Measurements from ENCODE around the gene ALG12. TPM values are rescaled to one million over a fixed set of nuclear protein-coding genes. Genes with fewer than 3 reads are reported as not detected.

Gene ALG12
- total and polyA plus RNA-seq, 2 of the 4 experiments (the other 2 are of a cell fraction), result 7.2 to 10.9 TPM

- Histone ChIP-seq H3K23ac (ENCODE audit: low read depth, low read length) (0 out of 2 replicates have a peak overlapping the region, but pooled peaks have one; percentile 59), H2BK20ac (ENCODE audit: low read depth, low read length) (0 out of 2 replicates have a peak overlapping the region, but pooled peaks have one; percentile 14), H3K27me3 (ENCODE audit: control insufficient read depth, insufficient read depth, low read length) (no peaks in the 10 kb centered on the region), H3K14ac (replicated peaks; ENCODE audit: low read depth, low read length) (peak overlapping the region; percentile 94), H3K18ac (ENCODE audit: low read depth, low read length) (peak overlapping the region; percentile 84; the same call in 1 of the 2 replicates), H4K91ac (ENCODE audit: insufficient read depth, low read depth, low read length) (peak overlapping the region; percentile 85), H4K5ac (ENCODE audit: low read depth, low read length) (peak overlapping the region; percentile 82), H4K8ac (ENCODE audit: low read depth in 2 of 2, low read length in 2 of 2) (peak overlapping the region; percentile 95 to 96), H4K20me1 (ENCODE audit: insufficient read depth, low read length) (no peaks in the 10 kb centered on the region), H3K36me3 (ENCODE audit: control insufficient read depth, insufficient read depth, low read length) (no peaks in the 10 kb centered on the region), H3K4me3 (ENCODE audit: insufficient read depth, low read depth, low read length) (peak overlapping the region; percentile 30), H2AK5ac (ENCODE audit: low read depth, low read length) (peak overlapping the region; percentile 95), H2AFZ (replicated peaks; ENCODE audit: low read length, poor library complexity) (peak overlapping the region; percentile 40), H3K56ac (ENCODE audit: extremely low read depth, insufficient read depth, low read length) (0 out of 2 replicates have a peak overlapping the region, but pooled peaks have one; percentile 1), H2BK120ac (ENCODE audit: low read depth, low read length) (peak overlapping the region; percentile 91), H3K79me1 (ENCODE audit: low read depth in 1 of 2, low read length in 2 of 2) (peaks cover 0 to 3% of the 10 kb centered on the region in 2 experiments; a peak in 1 of 4 replicates), H2AK9ac (replicated peaks; ENCODE audit: low read depth, low read length, poor library complexity) (peak overlapping the region; percentile 99), H3K4me2 (ENCODE audit: low read depth, low read length) (peak overlapping the region; percentile 51), H3K9me1 (ENCODE audit: insufficient read depth, low read length) (no peaks in the 10 kb centered on the region), H3K9me3 (ENCODE audit: control insufficient read depth, insufficient read depth, low read length) (no peaks in the 10 kb centered on the region), H2BK15ac (ENCODE audit: low read depth, low read length) (no peak overlapping the region), H3K4ac (ENCODE audit: low read depth, low read length) (peak overlapping the region; percentile 94), H3K9ac (ENCODE audit: low read depth, low read length) (peak overlapping the region; percentile 72), H2BK5ac (ENCODE audit: low read depth, low read length, poor library complexity, severe bottlenecking) (peak overlapping the region; percentile 72), H3K27ac (ENCODE audit: insufficient read depth, low read length) (peak overlapping the region; percentile 55), H3K4me1 (ENCODE audit: control insufficient read depth, insufficient read depth, low read length) (peaks cover 15% of the 10 kb centered on the region)
- WGBS, 2 experiments (ENCODE audit: extremely low coverage in 2 of 2, insufficient read length in 1 of 2), result no CpG with 5 or more reads among the region's 56 CpGs
- no TSS peak for BruUV-seq (replicated peaks)
- TF ChIP-seq RCOR1 (IDR thresholded peaks at IDR 0.05; ENCODE audit: insufficient replicate concordance, low read length) (no peak), MAZ (IDR thresholded peaks at IDR 0.05; ENCODE audit: borderline replicate concordance, low read depth, low read length) (peak; percentile 66; the same call in 1 of the 2 replicates)
- ATAC-seq (ENCODE audit: low read depth), result peak; percentile 51
- DNase-seq, result peak; percentile 39
- ChIA-PET POLR2A (ENCODE audit: unreplicated experiment) (no interaction called here), CTCF (no interaction called here)
- dilution Hi-C loops (cut with HindIII; ENCODE audit: low sequenced_read_pairs, unreplicated experiment) (no loop called here), intact Hi-C loops (cut with micrococcal nuclease) (no loop called here), in situ Hi-C loops (cut with MboI; ENCODE audit: low sequenced_read_pairs) (loop anchor here (5.0 kb wide), 2 partner anchors 97 to 277 kb away; no protein-coding TSS in a partner anchor)
Observed at GRCh38 chr22:49934891-49935557, 16.8 kb upstream of the ALG12 start.

All from IMR-90 (cell line).